ENCODE data around the gene DUSP7. TPM values are rescaled to one million over a fixed set of nuclear protein-coding genes. Genes with fewer than 3 reads are reported as not detected.

Gene DUSP7
- total RNA-seq, 1 experiment from 2014 or later: 16.6 TPM

GRCh38 chr3:52012699-52013098, 43.7 kb downstream of the DUSP7 start (continued):
- no peak for TF ChIP-seq POLR2AphosphoS5 (IDR thresholded peaks at IDR 0.05; ENCODE audit: low read depth, low read length)
- no peak for TF ChIP-seq SIN3A (IDR thresholded peaks at IDR 0.05; ENCODE audit: low read depth)
- TF ChIP-seq ATF3 (IDR thresholded peaks at IDR 0.05): no peak
- TF ChIP-seq POLR2A (IDR thresholded peaks at IDR 0.05; ENCODE audit: borderline replicate concordance, extremely low read depth, insufficient read depth, insufficient read length): no peak

GRCh38 chr3:52010431-52010830, 45.9 kb downstream of the DUSP7 start:
- Histone ChIP-seq H3K27ac (ENCODE audit: low read depth, low read length) (no peak overlapping the region), H3K4me1 (ENCODE audit: control insufficient read depth in 1 of 2, insufficient read depth in 2 of 2, low read length in 2 of 2) (peaks cover 3 to 13% of the 10 kb centered on the region in 2 experiments; a peak in 3 of 4 replicates), H2AFZ (ENCODE audit: low read depth, low read length, poor library complexity, severe bottlenecking) (no peak overlapping the region), H3K4me3 (replicated peaks in 1 of 2; ENCODE audit: low read depth in 1 of 2, low read length in 2 of 2) (no peak overlapping the region), H3K9ac (ENCODE audit: low read length) (no peak overlapping the region), H3K36me3 (ENCODE audit: control insufficient read depth in 1 of 2, insufficient read depth in 2 of 2, low read length in 2 of 2) (no peaks in the 10 kb centered on the region), H3K27me3 (ENCODE audit: insufficient read depth, low read length) (no peaks in the 10 kb centered on the region), H4K20me1 (ENCODE audit: insufficient read depth) (no peaks in the 10 kb centered on the region), H3K9me2 (ENCODE audit: insufficient read depth) (no peaks in the 10 kb centered on the region), H3K4me2 (ENCODE audit: low read length) (no peak overlapping the region), H3K79me2 (ENCODE audit: insufficient read depth, low read length) (no peaks in the 10 kb centered on the region), H3K9me3 (ENCODE audit: control insufficient read depth in 1 of 2, insufficient read depth in 1 of 2, low read depth in 1 of 2, low read length in 2 of 2) (no peaks in the 10 kb centered on the region)
- TF ChIP-seq POLR2A (IDR thresholded peaks at IDR 0.05; ENCODE audit: borderline replicate concordance, extremely low read depth, insufficient read depth, insufficient read length): no peak
- no peak for TF ChIP-seq ZBTB33 (IDR thresholded peaks at IDR 0.05; ENCODE audit: extremely low read depth, insufficient replicate concordance, low read length)
- TF ChIP-seq MAX (IDR thresholded peaks at IDR 0.05): no peak
- TF ChIP-seq SRF (IDR thresholded peaks at IDR 0.05; ENCODE audit: low read depth): no peak
- intact Hi-C loops (cut with micrococcal nuclease): no loop called here
- ATAC-seq: no peak
- CTCF ChIA-PET: no interaction called here
- DNase-seq (ENCODE audit: low read depth, low spot score): no peak
- no TSS peak for BruUV-seq (replicated peaks)
- RAD21 ChIA-PET (ENCODE audit: low non-redundant PET in 1 of 2, low total read pairs in 2 of 2, uncharacterized antibody in 2 of 2, unreplicated experiment in 2 of 2): no interaction called here
- POLR2A ChIA-PET: interaction anchor here (2.4 kb wide), 1 partner anchor 14 kb away, joined by 11 read pairs; the partner anchor contains the start of gene RPL29

Measured in HCT116 (cell line).